Heart right ventricle (tissue), 16 donors: Measurements from ENCODE around the gene TRERF1. TPM values are rescaled to one million over a fixed set of nuclear protein-coding genes. Genes with fewer than 3 reads are reported as not detected.

Source experiments
- ATAC-seq, 8 donors: fragments of 200-7000 bp; cut with Tn5 transposase; one replicate each; pipeline ENCODE4 v1.9.1; 2020; ENCODE audit warnings: mild to moderate bottlenecking in 8 of 8, moderate library complexity in 8 of 8, moderate number of reproducible peaks in 1 of 8
- DNase-seq, 2 donors: peaks; one replicate each; pipeline ENCODE4 v3.0.0-alpha.2; 2020
- H3K27ac ChIP-seq, 10 donors: fragments of 200-600 bp; sonication (generic) in 2 of 10; one replicate each; pipeline versions ENCODE4 v1.5.0 to v1.8.0; 2020 to 2022; ENCODE audit warnings: mild to moderate bottlenecking in 3 of 10
- H3K27me3 ChIP-seq, 7 donors: fragments of 200-600 bp; one replicate each; pipeline ENCODE4 v1.8.0; 2021 to 2022; ENCODE audit warnings: mild to moderate bottlenecking in 2 of 7
- H3K36me3 ChIP-seq, 9 donors: fragments of 200-600 bp; sonication (generic) in 1 of 9; one replicate each; pipeline versions ENCODE4 v1.5.0 to v1.8.0; 2020 to 2022; ENCODE audit warnings: mild to moderate bottlenecking in 2 of 9
- H3K4me1 ChIP-seq, 9 donors: fragments of 200-600 bp; sonication (generic) in 1 of 9; one replicate each; pipeline versions ENCODE4 v1.5.0 to v1.8.0; 2020 to 2022; ENCODE audit warnings: mild to moderate bottlenecking in 4 of 9
- H3K4me3 ChIP-seq, 10 donors: fragments of 200-600 bp; sonication (generic) in 2 of 10; one replicate each; pipeline versions ENCODE4 v1.5.0 to v1.8.0; 2020 to 2022; ENCODE audit warnings: mild to moderate bottlenecking in 7 of 10, moderate library complexity in 2 of 10
- H3K9me3 ChIP-seq, 11 donors: fragments of 200-600 bp in 10 of 11; sonication (generic) in 2 of 11; one replicate each; pipeline versions ENCODE4 v1.5.0 to v1.8.0; 2013 to 2022; ENCODE audit warnings: mild to moderate bottlenecking in 2 of 11, control low read depth in 1 of 11, moderate library complexity in 1 of 11
- WGBS, 2 donors: extraction: QIAGEN DNeasy Blood & Tissue Kit; methylation state at CpG; one replicate each; pipeline ENCODE4 v1.1.7; 2013; ENCODE audit warnings: inconsistent platforms in 1 of 2; 5-methylcytosine and 5-hydroxymethylcytosine counted together
- intact Hi-C, 10 donors: fragments of 100-400 bp; cut with DNase I; formaldehyde crosslinking; loops; one replicate each; pipeline versions ENCODE4 v1.11.1 to v1.14.2; 2022
- polyA plus RNA-seq, 2 donors: library from polyadenylated mRNA; stranded (reverse); fragments of 200-250 nt; gene quantifications; one replicate each; pipeline ENCODE4 v1.2.3, GENCODE V29; 2013
- total RNA-seq, 10 donors: library from RNA; stranded (reverse); fragmentation: NEBNext Ultra II Directional in 3 of 10; extraction: Animal tissue kit (Norgen Biotek cat#: 25700) in 3 of 10; gene quantifications; one replicate each; pipeline versions ENCODE4 v1.2.1 to v1.2.4, GENCODE V29; 2021 to 2023
- TF ChIP-seq, protein P1 (sequence below), 9 donors: fragments of 200-600 bp; sonication (generic) in 2 of 9; IDR thresholded peaks; one replicate each; pipeline versions ENCODE4 v1.5.0 to v1.8.0; 2021 to 2022; ENCODE audit warnings: antibody characterized with exemption in 9 of 9, mild to moderate bottlenecking in 5 of 9, moderate library complexity in 1 of 9
- donor health status: Arrhythmogenic right ventricular cardiomyopathy.
- donor health status: ischemic (EF 13 %, LVEDD 7.1; RV severe dilation, severe dysfunction).
- donor health status: healthy with polysubstance abuse.
- donor health status: DM: no; HTN: yes; CAD: no.
- donor health status: DM: no; HTN: no; CAD: no.
- donor health status: ischemic (EF 25% LVEDD 6.9; RV normal size, moderate dysfunction).
- donor health status: ischemic (EF 25% LVEDD 5.7; RV mildly dilated, moderate dysfunction).
- donor health status: healthy.
- donor health status: DM: yes; HTN: yes; CAD: no.
- donor health status: Ischemic cardiomyopathy.
- donor health status: ischemic (EF 35%, LVEDD 5.7; RV mildly dilated, moderate dysfunction).
- donor health status: nonischemic (EF 11% LVEDD 7.7; RV severe dilation, severe dysfunction).
- donor health status: DM: yes; HTN: yes; CAD: no.
- donor health status: PGD.
- donor health status: ischemic (EF 29% LVEDD 5.4; RV normal size, mild dysfunction).
- donor health status: nonischemic (EF 23%, LVEDD 6.1; RV moderate dilation, normal function).

Gene TRERF1
- total and polyA plus RNA-seq, 12 donors: 0.75 to 2.8 (median 1.6) TPM

DNA sequence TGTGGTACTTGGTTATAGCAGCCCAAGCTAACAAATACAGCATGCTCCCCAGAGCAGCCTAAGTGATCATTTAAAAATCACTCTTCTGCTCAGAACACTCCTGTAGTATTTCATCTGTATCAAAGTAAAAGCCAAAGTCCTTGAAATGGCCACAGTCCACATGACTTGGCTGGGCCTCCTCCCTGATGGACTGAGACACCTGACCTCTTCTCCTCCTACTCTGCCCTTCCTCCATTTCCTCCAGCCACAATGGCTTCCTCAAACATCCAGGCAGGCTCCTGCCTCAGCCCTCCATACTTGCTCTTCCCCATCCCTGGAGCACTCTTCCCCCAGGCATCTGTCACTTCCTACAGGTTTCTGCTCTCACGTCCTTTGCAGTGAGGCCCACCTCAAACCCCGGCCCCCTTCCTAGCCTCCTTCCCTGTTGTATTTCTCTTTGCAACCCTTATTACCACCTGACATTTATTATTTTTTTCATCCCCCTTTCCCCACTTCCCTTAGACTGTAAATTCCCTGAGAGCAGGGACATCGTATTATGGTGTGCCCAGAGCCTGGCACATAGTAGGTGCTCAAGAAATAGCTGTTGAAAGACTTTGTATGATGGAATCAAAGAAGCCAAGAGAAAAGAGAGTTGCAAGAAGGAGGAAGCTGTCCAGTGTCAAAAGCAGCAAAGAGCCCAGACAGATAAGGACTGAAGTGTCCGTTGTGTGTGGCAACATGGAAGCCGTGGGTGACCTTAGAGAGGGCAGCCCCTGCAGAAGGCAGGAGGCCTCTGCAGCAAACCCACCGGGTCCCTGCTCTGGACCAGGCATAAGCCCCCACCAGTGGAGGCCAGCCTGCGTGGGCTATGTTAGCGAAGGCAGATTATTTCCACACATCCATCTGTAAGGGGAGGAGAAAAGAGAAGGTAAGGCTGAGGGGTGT lies 87.5 kb downstream of the TRERF1 start:
- intact Hi-C loops: no loop called here
- peaks cover 0 to 8% (median 0%) of the 10 kb centered on the region in 9 donors for H3K36me3 ChIP-seq
- ATAC-seq (peak in 1 of 8 donors; percentile 20), DNase-seq (no peak)
- peak overlapping the region in 1 of 10 donors; percentile 90 for H3K27ac ChIP-seq
- peaks cover 0 to 3% (median 0%) of the 10 kb centered on the region in 11 donors for H3K9me3 ChIP-seq
- H3K27me3 ChIP-seq: no peaks in the 10 kb centered on the region
- H3K4me3 ChIP-seq: no peak overlapping the region
- 77 to 80% methylated on average over 8 of the region's 8 CpGs for WGBS, 2 donors
- peaks cover 0 to 59% (median 28%) of the 10 kb centered on the region in 9 donors for H3K4me1 ChIP-seq
- TF ChIP-seq, protein P1, sequence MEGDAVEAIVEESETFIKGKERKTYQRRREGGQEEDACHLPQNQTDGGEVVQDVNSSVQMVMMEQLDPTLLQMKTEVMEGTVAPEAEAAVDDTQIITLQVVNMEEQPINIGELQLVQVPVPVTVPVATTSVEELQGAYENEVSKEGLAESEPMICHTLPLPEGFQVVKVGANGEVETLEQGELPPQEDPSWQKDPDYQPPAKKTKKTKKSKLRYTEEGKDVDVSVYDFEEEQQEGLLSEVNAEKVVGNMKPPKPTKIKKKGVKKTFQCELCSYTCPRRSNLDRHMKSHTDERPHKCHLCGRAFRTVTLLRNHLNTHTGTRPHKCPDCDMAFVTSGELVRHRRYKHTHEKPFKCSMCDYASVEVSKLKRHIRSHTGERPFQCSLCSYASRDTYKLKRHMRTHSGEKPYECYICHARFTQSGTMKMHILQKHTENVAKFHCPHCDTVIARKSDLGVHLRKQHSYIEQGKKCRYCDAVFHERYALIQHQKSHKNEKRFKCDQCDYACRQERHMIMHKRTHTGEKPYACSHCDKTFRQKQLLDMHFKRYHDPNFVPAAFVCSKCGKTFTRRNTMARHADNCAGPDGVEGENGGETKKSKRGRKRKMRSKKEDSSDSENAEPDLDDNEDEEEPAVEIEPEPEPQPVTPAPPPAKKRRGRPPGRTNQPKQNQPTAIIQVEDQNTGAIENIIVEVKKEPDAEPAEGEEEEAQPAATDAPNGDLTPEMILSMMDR (IDR thresholded peaks at IDR 0.05): no peak

DNA sequence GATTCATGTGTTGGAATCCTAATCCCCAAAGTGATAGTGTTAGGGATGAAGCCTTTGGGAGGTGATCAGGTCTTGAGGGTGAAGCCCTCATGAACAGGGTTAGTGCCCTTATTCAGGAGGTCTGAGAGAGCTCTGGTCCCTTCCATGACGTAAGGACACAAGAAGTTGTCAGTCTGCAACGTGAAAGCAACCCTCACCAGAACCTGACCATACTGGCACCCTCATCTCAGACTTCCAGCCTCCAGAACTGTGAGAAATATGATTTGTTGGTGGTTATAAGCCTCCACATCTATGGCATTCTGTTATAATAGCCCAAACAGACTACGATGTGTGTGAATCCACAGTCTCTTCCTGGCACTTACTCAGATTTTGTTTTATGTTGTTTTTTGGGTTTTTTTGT lies 90.7 kb downstream of the TRERF1 start:
- ATAC-seq (no peak), DNase-seq (no peak)
- TF ChIP-seq, protein P1 (IDR thresholded peaks at IDR 0.05): no peak
- H3K9me3 ChIP-seq: peaks cover 0 to 3% (median 0%) of the 10 kb centered on the region in 11 donors
- H3K36me3 ChIP-seq: peaks cover 0 to 8% (median 0%) of the 10 kb centered on the region in 9 donors
- H3K27ac ChIP-seq: no peak overlapping the region
- H3K27me3 ChIP-seq: no peaks in the 10 kb centered on the region
- peaks cover 0 to 28% (median 0%) of the 10 kb centered on the region in 9 donors for H3K4me1 ChIP-seq
- H3K4me3 ChIP-seq: no peak overlapping the region
- WGBS, 2 donors: 94% methylated on average over 3 of the region's 3 CpGs
- intact Hi-C loops: no loop called here

DNA sequence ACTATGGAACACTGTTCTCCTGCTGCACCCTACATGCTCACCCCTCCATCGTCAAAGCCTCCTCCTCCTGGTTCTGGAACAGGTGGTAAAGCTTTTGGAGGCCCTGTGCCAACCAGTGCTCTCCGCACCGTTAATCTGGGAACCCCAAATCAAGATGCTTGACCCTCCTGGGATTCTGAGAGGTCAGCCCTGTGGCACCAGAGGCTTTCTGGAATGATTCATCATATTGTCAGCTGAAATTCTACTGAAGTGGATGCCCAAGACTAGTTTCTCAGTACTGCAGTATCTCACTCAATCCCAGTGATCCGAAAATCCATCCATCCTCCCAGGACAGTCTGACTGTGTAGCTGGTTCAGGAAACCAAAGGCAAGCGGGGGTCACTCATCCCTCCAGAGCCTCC lies 92.7 kb downstream of the TRERF1 start:
- ATAC-seq: no peak

DNA sequence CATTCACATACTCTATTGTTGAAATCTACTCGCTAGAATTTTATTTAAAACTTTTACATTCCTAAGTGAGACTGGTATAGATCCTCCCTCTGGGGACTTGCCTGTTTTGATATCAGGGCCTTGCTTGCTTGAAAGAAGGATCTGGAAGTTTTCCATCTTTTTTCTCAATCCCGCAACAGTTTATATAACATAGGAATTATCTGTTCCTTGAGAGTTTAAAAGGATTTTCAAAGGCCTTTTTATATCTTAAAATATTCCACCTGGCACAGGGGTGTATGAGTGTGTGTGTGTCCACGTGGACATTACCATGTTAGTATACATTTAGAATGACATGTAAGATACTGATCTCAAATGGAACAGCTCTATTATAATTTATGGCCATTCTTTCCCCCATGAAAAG lies 96.3 kb downstream of the TRERF1 start:
- H3K36me3 ChIP-seq: no peaks in the 10 kb centered on the region
- DNase-seq (no peak), ATAC-seq (no peak)
- TF ChIP-seq, protein P1 (IDR thresholded peaks at IDR 0.05): no peak
- H3K27me3 ChIP-seq: no peaks in the 10 kb centered on the region
- 74 to 76% methylated on average over 3 of the region's 3 CpGs for WGBS, 2 donors
- no peaks in the 10 kb centered on the region for H3K9me3 ChIP-seq
- intact Hi-C loops: no loop called here
- no peak overlapping the region for H3K27ac ChIP-seq
- H3K4me3 ChIP-seq: no peak overlapping the region
- H3K4me1 ChIP-seq: no peaks in the 10 kb centered on the region

More for the DNA sequence above, 92.7 kb downstream of the TRERF1 start:
- no peak for DNase-seq
- 92% methylated on average over 5 of the region's 5 CpGs for WGBS, 2 donors
- Histone ChIP-seq H3K36me3 (peaks cover 0 to 8% (median 0%) of the 10 kb centered on the region in 9 donors), H3K4me3 (no peak overlapping the region), H3K27me3 (no peaks in the 10 kb centered on the region), H3K27ac (no peak overlapping the region), H3K4me1 (peaks cover 0 to 8% (median 0%) of the 10 kb centered on the region in 9 donors), H3K9me3 (peaks cover 0 to 3% (median 0%) of the 10 kb centered on the region in 11 donors)
- TF ChIP-seq, protein P1 (IDR thresholded peaks at IDR 0.05): no peak
- intact Hi-C loops: no loop called here
